Trophoblast cell (in vitro differentiated cells and primary cell): ENCODE data around the gene PDE4D.
"Not testable (repeated sequence)": the region's sequence is repeated elsewhere in the genome, so short reads cannot be mapped to it uniquely, and the experiment has no call there.

Source experiments
- DNase-seq, 2 donors: peaks; one replicate each; pipeline ENCODE4 v3.0.0-alpha.2; 2016
- H2AFZ ChIP-seq: 2 replicates; pipeline ENCODE4 v1.6.1; 2013; ENCODE audit warnings: low read length, moderate library complexity, mild to moderate bottlenecking; ENCODE audit not compliant: insufficient read depth, poor library complexity
- H2AK5ac ChIP-seq: 2 replicates; pipeline ENCODE4 v1.6.1; 2013; ENCODE audit warnings: mild to moderate bottlenecking, low read length
- H2BK120ac ChIP-seq: 2 replicates; pipeline ENCODE4 v1.6.1; 2013; ENCODE audit warnings: low read length, mild to moderate bottlenecking, moderate library complexity; ENCODE audit not compliant: insufficient read depth, poor library complexity
- H2BK12ac ChIP-seq: 2 replicates; pipeline ENCODE4 v1.6.1; 2013; ENCODE audit warnings: mild to moderate bottlenecking, low read length, moderate library complexity
- H2BK5ac ChIP-seq: 2 replicates; pipeline ENCODE4 v1.6.1; 2013; ENCODE audit warnings: low read length, low read depth, moderate library complexity, mild to moderate bottlenecking; ENCODE audit not compliant: poor library complexity
- H3K14ac ChIP-seq: 2 replicates; pipeline ENCODE4 v1.6.1; 2013; ENCODE audit warnings: mild to moderate bottlenecking, low read length
- H3K18ac ChIP-seq: 2 replicates; pipeline ENCODE4 v1.6.1; 2013; ENCODE audit warnings: mild to moderate bottlenecking, low read length
- H3K23ac ChIP-seq: 2 replicates; pipeline ENCODE4 v1.6.1; 2013; ENCODE audit warnings: low read length
- H3K27ac ChIP-seq: 2 replicates; pipeline ENCODE4 v1.5.1; 2013; ENCODE audit warnings: low read depth, mild to moderate bottlenecking, inconsistent platforms, low read length, moderate library complexity
- H3K27me3 ChIP-seq: 2 replicates; pipeline ENCODE4 v1.6.1; 2013; ENCODE audit warnings: inconsistent platforms, mild to moderate bottlenecking, low read length, moderate library complexity; ENCODE audit not compliant: insufficient read depth
- H3K36me3 ChIP-seq, 2 experiments: 1 replicate in 1 of 2; 2 replicates in 1 of 2; pipeline ENCODE4 v1.6.1; 2013; ENCODE audit warnings: low read length in 2 of 2, mild to moderate bottlenecking in 2 of 2, moderate library complexity in 1 of 2; ENCODE audit not compliant: insufficient read depth in 2 of 2, control insufficient read depth in 1 of 2
- H3K4ac ChIP-seq: 2 replicates; pipeline ENCODE4 v1.6.1; 2013; ENCODE audit warnings: low read depth, mild to moderate bottlenecking, low read length, moderate library complexity
- H3K4me1 ChIP-seq, 2 experiments: 1 replicate in 1 of 2; 2 replicates in 1 of 2; pipeline ENCODE4 v1.6.1; 2013; ENCODE audit warnings: low read length in 2 of 2, mild to moderate bottlenecking in 2 of 2, moderate library complexity in 1 of 2; ENCODE audit not compliant: insufficient read depth in 2 of 2, control insufficient read depth in 1 of 2
- H3K4me2 ChIP-seq: 2 replicates; pipeline ENCODE4 v1.6.1; 2013; ENCODE audit warnings: inconsistent platforms, mild to moderate bottlenecking, low read length, moderate library complexity
- H3K4me3 ChIP-seq: 2 replicates; pipeline ENCODE4 v1.5.1; 2013; ENCODE audit warnings: mild to moderate bottlenecking, low read depth, low read length, inconsistent platforms
- H3K79me1 ChIP-seq: one replicate; pipeline ENCODE4 v1.6.1; 2013; ENCODE audit warnings: low read length
- H3K79me2 ChIP-seq: 2 replicates; pipeline ENCODE4 v1.6.1; 2013; ENCODE audit warnings: low read length, mild to moderate bottlenecking; ENCODE audit not compliant: control insufficient read depth, insufficient read depth, poor library complexity
- H3K9ac ChIP-seq: 2 replicates; pipeline ENCODE4 v1.6.1; 2013; ENCODE audit warnings: mild to moderate bottlenecking, low read length
- H3K9me3 ChIP-seq: 2 replicates; pipeline ENCODE4 v1.6.1; 2013; ENCODE audit warnings: low read depth, mild to moderate bottlenecking, control low read depth, inconsistent platforms, low read length; ENCODE audit not compliant: insufficient read depth
- H4K12ac ChIP-seq: 2 replicates; pipeline ENCODE4 v1.6.1; 2013; ENCODE audit warnings: low read depth, mild to moderate bottlenecking, low read length, moderate library complexity
- H4K8ac ChIP-seq: 2 replicates; pipeline ENCODE4 v1.6.1; 2013; ENCODE audit warnings: low read depth, mild to moderate bottlenecking, low read length, moderate library complexity
- H4K91ac ChIP-seq: one replicate; pipeline ENCODE4 v1.6.1; 2013; ENCODE audit warnings: low read depth, mild to moderate bottlenecking, low read length, moderate library complexity
- WGBS: extraction: QIAGEN DNeasy Blood & Tissue Kit; methylation state at CpG from one replicate; pipeline ENCODE4 v1.1.7; 2013; ENCODE audit warnings: missing lambda C conversion rate; ENCODE audit not compliant: insufficient read length, insufficient coverage; ENCODE audit errors: extremely low coverage; 5-methylcytosine and 5-hydroxymethylcytosine counted together

Gene PDE4D

GRCh38 chr5:59412428-59412827, 481.1 kb downstream of the PDE4D start:
- H3K23ac ChIP-seq = no peak overlapping the region
- H3K18ac ChIP-seq = no peak overlapping the region
- H3K4ac ChIP-seq = no peak overlapping the region
- H4K12ac ChIP-seq = no peak overlapping the region
- H3K27ac ChIP-seq = no peak overlapping the region
- no peak overlapping the region for H2AK5ac ChIP-seq
- no peak overlapping the region for H3K4me2 ChIP-seq
- H4K8ac ChIP-seq = no peak overlapping the region
- H2BK12ac ChIP-seq = no peak overlapping the region
- H3K79me1 ChIP-seq = no peaks in the 10 kb centered on the region
- H3K27me3 ChIP-seq = no peaks in the 10 kb centered on the region
- H3K36me3 ChIP-seq = peaks cover 0 to 2% of the 10 kb centered on the region in 2 experiments
- H3K9ac ChIP-seq = no peak overlapping the region
- H3K4me3 ChIP-seq = no peak overlapping the region
- H3K4me1 ChIP-seq = no peaks in the 10 kb centered on the region
- H4K91ac ChIP-seq = no peak overlapping the region
- no peak overlapping the region for H3K14ac ChIP-seq
- H3K9me3 ChIP-seq = peaks cover 6% of the 10 kb centered on the region
- no peaks in the 10 kb centered on the region for H3K79me2 ChIP-seq
- DNase-seq = no peak
- no CpG with 5 or more reads among the region's 2 CpGs for WGBS
- H2BK120ac ChIP-seq = no peak overlapping the region
- no peak overlapping the region for H2BK5ac ChIP-seq
- H2AFZ ChIP-seq = no peak overlapping the region

- WGBS = no CpG with 5 or more reads among the region's 3 CpGs
- H3K79me1 ChIP-seq, H3K18ac ChIP-seq, H3K27me3 ChIP-seq, H3K23ac ChIP-seq, H2AFZ ChIP-seq, H2BK120ac ChIP-seq, H3K9ac ChIP-seq, DNase-seq, H3K9me3 ChIP-seq, H3K4ac ChIP-seq, H4K8ac ChIP-seq, H2BK12ac ChIP-seq, H3K36me3 ChIP-seq, H3K4me3 ChIP-seq, H3K4me2 ChIP-seq, H4K12ac ChIP-seq, H3K4me1 ChIP-seq, H2BK5ac ChIP-seq, H4K91ac ChIP-seq, H2AK5ac ChIP-seq, H3K79me2 ChIP-seq, H3K27ac ChIP-seq, H3K14ac ChIP-seq: not testable (repeated sequence)
These were observed 484.5 kb downstream of the PDE4D start for GRCh38 chr5:59408997-59409396.

- DNase-seq = no peak
- Histone ChIP-seq H2BK120ac (no peak overlapping the region), H2BK12ac (no peak overlapping the region), H2AK5ac (no peak overlapping the region), H3K4me1 (no peaks in the 10 kb centered on the region), H3K27me3 (no peaks in the 10 kb centered on the region), H3K14ac (no peak overlapping the region), H3K18ac (no peak overlapping the region), H3K36me3 (peaks cover 0 to 2% of the 10 kb centered on the region in 2 experiments), H3K4ac (no peak overlapping the region), H3K79me1 (no peaks in the 10 kb centered on the region), H4K91ac (no peak overlapping the region), H3K27ac (no peak overlapping the region), H2BK5ac (no peak overlapping the region), H4K8ac (no peak overlapping the region), H3K79me2 (no peaks in the 10 kb centered on the region), H3K9ac (no peak overlapping the region), H2AFZ (no peak overlapping the region), H3K23ac (no peak overlapping the region), H3K9me3 (peaks cover 6% of the 10 kb centered on the region), H3K4me2 (no peak overlapping the region), H3K4me3 (no peak overlapping the region), H4K12ac (no peak overlapping the region)
- WGBS = no CpG with 5 or more reads among the region's 1 CpG
These were observed 485.6 kb downstream of the PDE4D start for GRCh38 chr5:59407967-59408366.

- no peak overlapping the region for H2AFZ ChIP-seq
- DNase-seq = no peak
- H3K79me2 ChIP-seq = no peaks in the 10 kb centered on the region
- no peak overlapping the region for H2BK12ac ChIP-seq
- H3K9me3 ChIP-seq = no peaks in the 10 kb centered on the region
- H4K12ac ChIP-seq = no peak overlapping the region
- no peak overlapping the region for H3K9ac ChIP-seq
- H2AK5ac ChIP-seq = no peak overlapping the region
- H3K4me3 ChIP-seq = no peak overlapping the region
- no peak overlapping the region for H3K4me2 ChIP-seq
- no peak overlapping the region for H2BK120ac ChIP-seq
- H3K14ac ChIP-seq = no peak overlapping the region
- H4K8ac ChIP-seq = no peak overlapping the region
- no peak overlapping the region for H3K18ac ChIP-seq
- no peak overlapping the region for H3K23ac ChIP-seq
- H3K27me3 ChIP-seq = no peaks in the 10 kb centered on the region
- H3K36me3 ChIP-seq = no peaks in the 10 kb centered on the region
- H3K4ac ChIP-seq = no peak overlapping the region
- H3K27ac ChIP-seq = no peak overlapping the region
- no peaks in the 10 kb centered on the region for H3K4me1 ChIP-seq
- WGBS = no CpG with 5 or more reads among the region's 2 CpGs
- H2BK5ac ChIP-seq = no peak overlapping the region
- no peaks in the 10 kb centered on the region for H3K79me1 ChIP-seq
- H4K91ac ChIP-seq = no peak overlapping the region
These were observed 491.9 kb downstream of the PDE4D start for GRCh38 chr5:59401637-59402036.
